CD14-positive monocyte (primary cell): ENCODE measurements around the gene TIGD6. TPM values are rescaled to one million over a fixed set of nuclear protein-coding genes. Genes with fewer than 3 reads are reported as not detected.
A peak's percentile ranks its signal among the peaks of the same experiment; 100 is the strongest.

Experiments
- DNase-seq, 3 donors: peaks; one replicate each; pipeline ENCODE4 v3.0.0-alpha.2; 2011 to 2022
- H2AFZ ChIP-seq: 2 replicates; pipeline ENCODE4 v1.6.0; 2012; ENCODE audit warnings: mild to moderate bottlenecking, low read depth, low read length, inconsistent platforms; ENCODE audit not compliant: insufficient read depth, poor library complexity, severe bottlenecking
- H3K27ac ChIP-seq, 2 donors: 1 replicate in 1 of 2; 2 replicates in 1 of 2; pipeline ENCODE4 v1.5.1; 2012 to 2013; ENCODE audit warnings: low read length in 2 of 2, control low read depth in 1 of 2, inconsistent platforms in 1 of 2, low read depth in 1 of 2, mild to moderate bottlenecking in 1 of 2
- H3K27me3 ChIP-seq, 2 donors: one replicate each; pipeline versions ENCODE4 v1.6.0 to v1.6.1; 2011 to 2013; ENCODE audit warnings: low read length in 2 of 2; ENCODE audit not compliant: control insufficient read depth in 2 of 2, insufficient read depth in 2 of 2
- H3K36me3 ChIP-seq, 2 donors: replicated peaks in 1 of 2; 1 replicate in 1 of 2; 2 replicates in 1 of 2; pipeline versions ENCODE4 v1.5.1 to v1.6.1; 2012 to 2013; ENCODE audit warnings: low read length in 2 of 2, control low read depth in 1 of 2, inconsistent platforms in 1 of 2, mild to moderate bottlenecking in 1 of 2; ENCODE audit not compliant: insufficient read depth in 2 of 2, control insufficient read depth in 1 of 2
- H3K4me1 ChIP-seq, 2 donors: 1 replicate in 1 of 2; 2 replicates in 1 of 2; pipeline versions ENCODE4 v1.5.1 to v1.6.1; 2012 to 2013; ENCODE audit warnings: low read length in 2 of 2, control low read depth in 1 of 2, inconsistent platforms in 1 of 2, mild to moderate bottlenecking in 1 of 2, moderate library complexity in 1 of 2; ENCODE audit not compliant: insufficient read depth in 2 of 2, control insufficient read depth in 1 of 2
- H3K4me2 ChIP-seq: replicated peaks from 2 replicates; pipeline ENCODE3; 2012; ENCODE audit warnings: low read length, moderate library complexity, mild to moderate bottlenecking; ENCODE audit not compliant: poor library complexity, severe bottlenecking; ENCODE audit errors: extremely low read depth
- H3K4me3 ChIP-seq, 3 experiments: fragments of 200-600 bp in 1 of 3; sonication (generic) in 1 of 3; replicated peaks in 1 of 3; 1 replicate in 2 of 3; 2 replicates in 1 of 3; pipeline ENCODE4 v1.5.1; 2011 to 2013; ENCODE audit warnings: low read length in 3 of 3, mild to moderate bottlenecking in 3 of 3, control low read depth in 2 of 3, low read depth in 2 of 3, inconsistent platforms in 1 of 3, moderate library complexity in 1 of 3
- H3K79me2 ChIP-seq: 2 replicates; pipeline ENCODE4 v1.6.0; 2012; ENCODE audit warnings: mild to moderate bottlenecking, control low read depth, inconsistent platforms, low read length, moderate library complexity; ENCODE audit not compliant: insufficient read depth
- H3K9ac ChIP-seq: 2 replicates; pipeline ENCODE4 v1.6.0; 2017; ENCODE audit warnings: low read length, mild to moderate bottlenecking; ENCODE audit not compliant: insufficient read depth, poor library complexity, severe bottlenecking
- H3K9me3 ChIP-seq, 2 donors: replicated peaks in 1 of 2; 1 replicate in 1 of 2; 2 replicates in 1 of 2; pipeline versions ENCODE4 v1.5.1 to v1.6.1; 2012 to 2013; ENCODE audit warnings: low read length in 2 of 2, control low read depth in 1 of 2; ENCODE audit not compliant: control insufficient read depth in 1 of 2, insufficient read depth in 1 of 2
- H4K20me1 ChIP-seq: 2 replicates; pipeline ENCODE4 v1.6.0; 2012; ENCODE audit warnings: mild to moderate bottlenecking, low read length, control low read depth, moderate library complexity; ENCODE audit not compliant: insufficient read depth
- H3K27ac Mint-ChIP-seq, 7 donors: one replicate each; pipeline ENCODE4 v1.8.0; 2020; ENCODE audit warnings: mild to moderate bottlenecking in 7 of 7, mixed read lengths in 7 of 7, moderate library complexity in 6 of 7, inconsistent platforms in 2 of 7
- H3K27me3 Mint-ChIP-seq, 3 donors: one replicate each; pipeline ENCODE4 v1.8.0; 2021 to 2022; ENCODE audit warnings: low read depth in 3 of 3, mild to moderate bottlenecking in 3 of 3, mixed read lengths in 3 of 3, moderate library complexity in 3 of 3, inconsistent platforms in 1 of 3
- H3K36me3 Mint-ChIP-seq, 2 donors: one replicate each; pipeline ENCODE4 v1.8.0; 2020; ENCODE audit warnings: mixed read lengths in 2 of 2, inconsistent platforms in 1 of 2, mild to moderate bottlenecking in 1 of 2
- H3K4me1 Mint-ChIP-seq: one replicate; pipeline ENCODE4 v1.8.0; 2020; ENCODE audit warnings: mild to moderate bottlenecking, mixed read lengths
- H3K4me3 Mint-ChIP-seq, 2 donors: one replicate each; pipeline ENCODE4 v1.8.0; 2020; ENCODE audit warnings: mild to moderate bottlenecking in 2 of 2, mixed read lengths in 2 of 2, moderate library complexity in 1 of 2
- H3K9me3 Mint-ChIP-seq, 7 donors: one replicate each; pipeline ENCODE4 v1.8.0; 2020 to 2022; ENCODE audit warnings: mixed read lengths in 7 of 7, mild to moderate bottlenecking in 6 of 7, moderate library complexity in 6 of 7, inconsistent platforms in 2 of 7
- WGBS: methylation state at CpG from one replicate; pipeline ENCODE4 v1.1.5; 2013; ENCODE audit warnings: missing lambda C conversion rate; ENCODE audit not compliant: insufficient coverage; 5-methylcytosine and 5-hydroxymethylcytosine counted together
- intact Hi-C, 2 donors: fragments of 100-400 bp; cut with micrococcal nuclease; formaldehyde crosslinking; loops; one replicate each; pipeline versions ENCODE4 v1.15.0 to v1.15.1; 2023
- polyA plus RNA-seq, 3 donors: library from polyadenylated mRNA; depleted of rRNA in 1 of 3; unstranded in 2 of 3; stranded (reverse) in 1 of 3; fragments of 300-500 nt in 2 of 3; fragments of >200 nt in 1 of 3; fragmentation: Illumina TruSeq in 2 of 3; gene quantifications; 1 replicate in 2 of 3; 2 replicates in 1 of 3; pipeline ENCODE4 v1.2.3, GENCODE V29; 2012 to 2021
- TF ChIP-seq, protein P1 (sequence below): fragments of 200-600 bp; IDR thresholded peaks from one replicate; pipeline ENCODE4 v1.8.0; 2022; ENCODE audit warnings: antibody characterized with exemption, mild to moderate bottlenecking

The TIGD6 gene
- polyA plus RNA-seq, 3 donors = 0.88 to 2.5 (median 1.8) TPM

DNA sequence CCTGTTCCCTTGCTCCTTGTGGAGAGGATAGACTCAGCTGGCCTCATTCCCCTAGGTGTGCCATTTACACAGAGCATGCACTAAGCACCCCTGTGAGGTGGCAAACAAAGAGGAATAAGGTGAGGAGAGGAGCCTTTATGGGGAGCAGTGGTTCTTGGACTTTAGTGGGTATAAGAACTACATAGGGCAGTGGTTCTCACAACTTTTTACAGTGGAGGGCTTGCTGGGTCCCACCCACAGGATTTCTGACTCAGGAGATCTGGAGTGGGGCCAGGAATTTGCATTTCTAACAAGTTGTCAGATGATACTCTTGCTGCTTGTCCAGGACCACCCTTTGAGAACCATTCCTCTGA is 43.9 kb upstream of the TIGD6 start:
- no peaks in the 10 kb centered on the region for H3K79me2 ChIP-seq
- TF ChIP-seq, protein P1, sequence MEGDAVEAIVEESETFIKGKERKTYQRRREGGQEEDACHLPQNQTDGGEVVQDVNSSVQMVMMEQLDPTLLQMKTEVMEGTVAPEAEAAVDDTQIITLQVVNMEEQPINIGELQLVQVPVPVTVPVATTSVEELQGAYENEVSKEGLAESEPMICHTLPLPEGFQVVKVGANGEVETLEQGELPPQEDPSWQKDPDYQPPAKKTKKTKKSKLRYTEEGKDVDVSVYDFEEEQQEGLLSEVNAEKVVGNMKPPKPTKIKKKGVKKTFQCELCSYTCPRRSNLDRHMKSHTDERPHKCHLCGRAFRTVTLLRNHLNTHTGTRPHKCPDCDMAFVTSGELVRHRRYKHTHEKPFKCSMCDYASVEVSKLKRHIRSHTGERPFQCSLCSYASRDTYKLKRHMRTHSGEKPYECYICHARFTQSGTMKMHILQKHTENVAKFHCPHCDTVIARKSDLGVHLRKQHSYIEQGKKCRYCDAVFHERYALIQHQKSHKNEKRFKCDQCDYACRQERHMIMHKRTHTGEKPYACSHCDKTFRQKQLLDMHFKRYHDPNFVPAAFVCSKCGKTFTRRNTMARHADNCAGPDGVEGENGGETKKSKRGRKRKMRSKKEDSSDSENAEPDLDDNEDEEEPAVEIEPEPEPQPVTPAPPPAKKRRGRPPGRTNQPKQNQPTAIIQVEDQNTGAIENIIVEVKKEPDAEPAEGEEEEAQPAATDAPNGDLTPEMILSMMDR = no peak
- H2AFZ ChIP-seq = no peak overlapping the region
- Mint-ChIP-seq H3K27me3 (peaks cover 0 to 6% (median 2%) of the 10 kb centered on the region in 3 donors), H3K4me1 (peaks cover 14% of the 10 kb centered on the region), H3K27ac (peak overlapping the region in 2 of 7 donors; percentile 26 to 83), H3K9me3 (peaks cover 0 to 2% (median 0%) of the 10 kb centered on the region in 7 donors), H3K4me3 (no peak overlapping the region), H3K36me3 (peaks cover 88 to 96% of the 10 kb centered on the region in 2 donors)
- H3K4me1 ChIP-seq = peaks cover 6 to 9% of the 10 kb centered on the region in 2 donors
- no peaks in the 10 kb centered on the region for H3K9me3 ChIP-seq
- peaks cover 83 to 95% of the 10 kb centered on the region in 2 donors for H3K36me3 ChIP-seq
- peak overlapping the region in 1 of 2 donors; percentile 21 for H3K27ac ChIP-seq
- no peak overlapping the region for H3K4me3 ChIP-seq
- DNase-seq = no peak
- H4K20me1 ChIP-seq = peaks cover 10% of the 10 kb centered on the region
- H3K27me3 ChIP-seq = no peaks in the 10 kb centered on the region
- intact Hi-C loops = no loop called here
- H3K9ac ChIP-seq = no peak overlapping the region
- H3K4me2 ChIP-seq = no peak overlapping the region

DNA sequence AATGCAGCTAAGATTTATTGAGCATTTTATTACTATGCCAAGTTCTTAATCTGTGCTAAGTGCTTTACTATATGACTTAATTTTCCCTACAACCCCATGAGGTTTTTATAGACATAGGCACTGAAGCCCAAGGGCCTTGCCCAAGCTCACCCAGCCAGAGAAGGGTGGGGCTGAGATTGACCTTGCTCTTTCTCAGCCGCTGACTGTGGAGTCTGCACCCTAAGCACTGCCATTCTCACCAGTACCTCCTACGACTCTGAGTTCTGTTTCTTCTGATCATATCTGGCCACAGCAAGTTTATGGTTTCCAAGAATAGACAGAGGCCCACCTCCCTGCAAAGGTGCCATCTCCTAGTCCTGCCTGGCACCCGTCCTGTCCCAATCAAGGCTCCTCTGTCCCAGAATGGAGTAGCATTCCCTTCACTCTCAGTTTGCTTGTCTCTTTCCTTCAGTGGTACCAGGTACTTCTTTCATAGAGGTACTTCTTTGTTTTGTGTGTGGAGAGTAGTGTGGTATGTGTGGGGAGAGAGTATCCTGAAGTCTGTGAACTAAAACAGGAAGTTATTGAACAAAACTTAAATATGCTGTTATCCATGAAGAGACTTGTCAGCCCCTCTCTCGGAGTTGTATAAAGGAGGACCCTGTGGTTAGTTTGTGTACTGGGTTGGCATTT is 43.3 kb upstream of the TIGD6 start:
- H3K4me1 Mint-ChIP-seq = peaks cover 12% of the 10 kb centered on the region
- peak overlapping the region in 1 of 2 donors; percentile 21 for H3K27ac ChIP-seq
- no peak overlapping the region for H3K4me3 Mint-ChIP-seq
- intact Hi-C loops = no loop called here
- H3K27me3 Mint-ChIP-seq = peaks cover 0 to 3% (median 2%) of the 10 kb centered on the region in 3 donors
- H3K79me2 ChIP-seq = no peaks in the 10 kb centered on the region
- peaks cover 4% of the 10 kb centered on the region for H4K20me1 ChIP-seq
- no peak overlapping the region for H3K4me3 ChIP-seq
- WGBS = 20% methylated on average over 3 of the region's 4 CpGs
- peak overlapping the region in 6 of 7 donors; percentile 9 to 83 (median 60) for H3K27ac Mint-ChIP-seq
- peaks cover 87 to 94% of the 10 kb centered on the region in 2 donors for H3K36me3 Mint-ChIP-seq
- DNase-seq = no peak
- H3K9me3 Mint-ChIP-seq = peaks cover 0 to 2% (median 0%) of the 10 kb centered on the region in 7 donors
- H2AFZ ChIP-seq = no peak overlapping the region
- no peaks in the 10 kb centered on the region for H3K9me3 ChIP-seq
- no peak overlapping the region for H3K4me2 ChIP-seq
- no peak overlapping the region for H3K9ac ChIP-seq
- no peaks in the 10 kb centered on the region for H3K27me3 ChIP-seq
- H3K4me1 ChIP-seq = peaks cover 6 to 9% of the 10 kb centered on the region in 2 donors
- peaks cover 83 to 94% of the 10 kb centered on the region in 2 donors for H3K36me3 ChIP-seq
- TF ChIP-seq, protein P1 = no peak
